ENCODE measurements around the gene CYGB. TPM values are rescaled to one million over a fixed set of nuclear protein-coding genes. Genes with fewer than 3 reads are reported as not detected.
A peak's percentile ranks its signal among the peaks of the same experiment; 100 is the strongest.

CYGB gene
- total and polyA plus RNA-seq, 9 of the 15 experiments (the other 6 are each of a cell fraction or from before 2014, with no cell fraction given): 0.08 to 0.95 (median 0.18) TPM; not detected in 5

- peak; percentile 65 for TF ChIP-seq RBFOX2 (IDR thresholded peaks at IDR 0.05; ENCODE audit: low read depth, low read length)
- peak in 1 of 2 experiments; percentile 30 for TF ChIP-seq E2F6 (IDR thresholded peaks at IDR 0.05; ENCODE audit: borderline replicate concordance in 1 of 2, extremely low read depth in 1 of 2, insufficient read depth in 1 of 2, insufficient read length in 1 of 2, low read depth in 1 of 2, low read length in 1 of 2, poor library complexity in 1 of 2, severe bottlenecking in 1 of 2)
- peak; percentile 43 for TF ChIP-seq POLR2B (IDR thresholded peaks at IDR 0.05; ENCODE audit: low read depth, partially characterized antibody)
- no peak for TF ChIP-seq RBM17 (IDR thresholded peaks at IDR 0.05; ENCODE audit: borderline replicate concordance, low read depth, low read length)
- TF ChIP-seq DEAF1 (CRISPR knock-in tag; IDR thresholded peaks at IDR 0.05): no peak
- TF ChIP-seq CTBP1 (IDR thresholded peaks at IDR 0.05; ENCODE audit: borderline replicate concordance): peak; percentile 91
- TF ChIP-seq KDM5B (IDR thresholded peaks at IDR 0.05; ENCODE audit: insufficient replicate concordance, low read depth, low read length): peak; percentile 76
- TF ChIP-seq ZHX1 (conservative IDR thresholded peaks at IDR 0.05; ENCODE audit: low read length): no peak
- peak; percentile 55; the same call in 1 of the 2 replicates for TF ChIP-seq SP1 (CRISPR knock-in tag; IDR thresholded peaks at IDR 0.05)
- peak; percentile 69; the same call in 1 of the 2 replicates for TF ChIP-seq L3MBTL2 (IDR thresholded peaks at IDR 0.05)
- TF ChIP-seq MAZ (CRISPR knock-in tag; conservative IDR thresholded peaks at IDR 0.05 in 1 of 2, IDR thresholded peaks at IDR 0.05 in 1 of 2): peak in 1 of 2 experiments; percentile 42; a peak in 1 of 4 replicates
- TF ChIP-seq DACH1 (IDR thresholded peaks at IDR 0.05; ENCODE audit: partially characterized antibody): peak; percentile 29
- TF ChIP-seq ZKSCAN3 (CRISPR knock-in tag; IDR thresholded peaks at IDR 0.05): no peak
- TF ChIP-seq CREM (IDR thresholded peaks at IDR 0.05; ENCODE audit: low read depth): peak; percentile 23; the same call in 1 of the 2 replicates
- 0 out of 2 replicates have a peak, but pooled peaks have one; percentile 23 for TF ChIP-seq HDAC8 (tag; IDR thresholded peaks at IDR 0.05)
- no peak for TF ChIP-seq CREB3L1 (IDR thresholded peaks at IDR 0.05; ENCODE audit: borderline replicate concordance, low read depth)
- 0 out of 2 replicates have a peak, but pooled peaks have one; percentile 49 for TF ChIP-seq MTA3 (IDR thresholded peaks at IDR 0.05; ENCODE audit: borderline replicate concordance)
- no peak for TF ChIP-seq CREBBP (IDR thresholded peaks at IDR 0.05; ENCODE audit: low read depth, low read length)
- peak; percentile 63 for TF ChIP-seq MAX (CRISPR knock-in tag; IDR thresholded peaks at IDR 0.05)
Measured at GRCh38 chr17:76501018-76501826, 36.3 kb downstream of the CYGB start, which contains the start of gene RHBDF2 (continued).

Data from K562 (cell line).